GM12878 (cell line): ENCODE results near the gene MAP3K6.

Source experiments
- EZH2 ChIP-seq: IDR thresholded peaks from 2 replicates; pipeline ENCODE4 v1.6.1; 2012; ENCODE audit warnings: low read depth, mild to moderate bottlenecking, control low read depth, inconsistent platforms, low read length, borderline replicate concordance; ENCODE audit not compliant: control insufficient read depth
- GABPA ChIP-seq: IDR thresholded peaks from 2 replicates; pipeline ENCODE4 v1.6.1; 2014; ENCODE audit warnings: antibody characterized with exemption, low read depth, mild to moderate bottlenecking, inconsistent platforms
- RELA ChIP-seq: fragments of 450-650 bp; IDR thresholded peaks from 2 replicates; pipeline ENCODE4 v1.8.0; 2014; ENCODE audit warnings: borderline replicate concordance; ENCODE audit not compliant: partially characterized antibody
- SIN3A ChIP-seq: IDR thresholded peaks from 2 replicates; pipeline ENCODE4 v1.6.1; 2012; ENCODE audit warnings: low read depth, low read length, improper control_type of control experiment
- SPI1 ChIP-seq: IDR thresholded peaks from 2 replicates; pipeline ENCODE4 v1.6.1; 2011; ENCODE audit warnings: low read depth, mild to moderate bottlenecking, low read length, moderate library complexity, borderline replicate concordance; ENCODE audit not compliant: insufficient read depth
- SREBF1 ChIP-seq: IDR thresholded peaks from 2 replicates; pipeline ENCODE4 v1.6.1; 2012; ENCODE audit warnings: mild to moderate bottlenecking, low read length
- TARDBP ChIP-seq: IDR thresholded peaks from 2 replicates; pipeline ENCODE4 v1.6.1; 2016; ENCODE audit warnings: borderline replicate concordance
- ZZZ3 ChIP-seq: IDR thresholded peaks from 2 replicates; pipeline ENCODE4 v1.6.1; 2011; ENCODE audit warnings: low read depth; ENCODE audit not compliant: control insufficient read depth, insufficient read length
- TF ChIP-seq, protein P1 (sequence below): IDR thresholded peaks from 2 replicates; pipeline ENCODE4 v1.6.1; 2012; ENCODE audit warnings: low read depth, low read length, improper control_type of control experiment
- TF ChIP-seq, protein P2 (sequence below): IDR thresholded peaks from 2 replicates; pipeline ENCODE4 v1.6.1; 2011; ENCODE audit warnings: borderline replicate concordance, low read depth, mild to moderate bottlenecking, moderate library complexity, mixed read lengths, low read length; ENCODE audit not compliant: insufficient read depth; ENCODE audit errors: extremely low read length
- TF ChIP-seq, protein P3 (sequence below): IDR thresholded peaks from 2 replicates; pipeline ENCODE4 v1.6.1; 2012; ENCODE audit warnings: low read depth, low read length, improper control_type of control experiment
- TF ChIP-seq, protein P4 (sequence below): IDR thresholded peaks from 2 replicates; pipeline ENCODE4 v1.6.1; 2012; ENCODE audit warnings: low read length, inconsistent platforms

DNA sequence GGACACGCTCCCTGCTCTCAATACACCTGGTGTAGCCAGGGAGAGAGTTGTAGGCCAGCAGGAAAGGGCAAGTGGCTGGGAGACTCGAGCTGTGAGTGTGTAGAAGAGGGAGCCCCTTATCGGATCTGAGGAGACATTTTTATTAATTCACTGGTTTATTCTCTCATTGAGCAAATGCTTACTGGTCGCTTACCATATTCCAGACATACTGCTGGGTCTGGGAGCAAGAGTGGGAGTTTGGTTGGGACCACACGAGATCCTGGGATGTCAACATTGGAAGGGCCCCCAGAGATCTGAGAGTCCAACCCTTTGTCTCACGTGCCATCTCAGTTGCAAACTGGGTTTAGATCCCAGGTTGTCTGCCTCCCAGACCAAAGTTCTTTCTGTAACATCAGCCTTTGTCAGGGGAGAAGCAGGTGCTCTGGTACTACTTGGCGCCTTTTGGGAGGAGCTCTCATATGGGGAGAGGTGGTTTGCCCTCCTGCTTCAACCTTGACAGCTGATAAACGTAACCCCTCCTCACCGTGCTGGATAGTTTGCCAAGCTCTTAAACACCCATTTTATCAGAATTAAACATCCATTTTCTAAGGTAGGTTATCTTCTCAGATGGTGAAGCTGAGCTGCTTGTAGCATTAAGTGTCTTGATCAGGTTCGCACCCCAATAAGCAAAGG, 44.1 kb downstream of the MAP3K6 start:
- TF ChIP-seq SREBF1: no peak
- no peak for TF ChIP-seq GABPA
- TF ChIP-seq ZZZ3: no peak
- TF ChIP-seq, protein P1, sequence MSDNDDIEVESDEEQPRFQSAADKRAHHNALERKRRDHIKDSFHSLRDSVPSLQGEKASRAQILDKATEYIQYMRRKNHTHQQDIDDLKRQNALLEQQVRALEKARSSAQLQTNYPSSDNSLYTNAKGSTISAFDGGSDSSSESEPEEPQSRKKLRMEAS: no peak
- TF ChIP-seq EZH2: no peak
- no peak for TF ChIP-seq SPI1
- TF ChIP-seq, protein P2, sequence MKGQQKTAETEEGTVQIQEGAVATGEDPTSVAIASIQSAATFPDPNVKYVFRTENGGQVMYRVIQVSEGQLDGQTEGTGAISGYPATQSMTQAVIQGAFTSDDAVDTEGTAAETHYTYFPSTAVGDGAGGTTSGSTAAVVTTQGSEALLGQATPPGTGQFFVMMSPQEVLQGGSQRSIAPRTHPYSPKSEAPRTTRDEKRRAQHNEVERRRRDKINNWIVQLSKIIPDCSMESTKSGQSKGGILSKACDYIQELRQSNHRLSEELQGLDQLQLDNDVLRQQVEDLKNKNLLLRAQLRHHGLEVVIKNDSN: no peak
- TF ChIP-seq TARDBP: no peak
- no peak for TF ChIP-seq RELA
- no peak for TF ChIP-seq SIN3A
- TF ChIP-seq, protein P3, sequence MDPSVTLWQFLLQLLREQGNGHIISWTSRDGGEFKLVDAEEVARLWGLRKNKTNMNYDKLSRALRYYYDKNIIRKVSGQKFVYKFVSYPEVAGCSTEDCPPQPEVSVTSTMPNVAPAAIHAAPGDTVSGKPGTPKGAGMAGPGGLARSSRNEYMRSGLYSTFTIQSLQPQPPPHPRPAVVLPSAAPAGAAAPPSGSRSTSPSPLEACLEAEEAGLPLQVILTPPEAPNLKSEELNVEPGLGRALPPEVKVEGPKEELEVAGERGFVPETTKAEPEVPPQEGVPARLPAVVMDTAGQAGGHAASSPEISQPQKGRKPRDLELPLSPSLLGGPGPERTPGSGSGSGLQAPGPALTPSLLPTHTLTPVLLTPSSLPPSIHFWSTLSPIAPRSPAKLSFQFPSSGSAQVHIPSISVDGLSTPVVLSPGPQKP: no peak
- TF ChIP-seq, protein P4, sequence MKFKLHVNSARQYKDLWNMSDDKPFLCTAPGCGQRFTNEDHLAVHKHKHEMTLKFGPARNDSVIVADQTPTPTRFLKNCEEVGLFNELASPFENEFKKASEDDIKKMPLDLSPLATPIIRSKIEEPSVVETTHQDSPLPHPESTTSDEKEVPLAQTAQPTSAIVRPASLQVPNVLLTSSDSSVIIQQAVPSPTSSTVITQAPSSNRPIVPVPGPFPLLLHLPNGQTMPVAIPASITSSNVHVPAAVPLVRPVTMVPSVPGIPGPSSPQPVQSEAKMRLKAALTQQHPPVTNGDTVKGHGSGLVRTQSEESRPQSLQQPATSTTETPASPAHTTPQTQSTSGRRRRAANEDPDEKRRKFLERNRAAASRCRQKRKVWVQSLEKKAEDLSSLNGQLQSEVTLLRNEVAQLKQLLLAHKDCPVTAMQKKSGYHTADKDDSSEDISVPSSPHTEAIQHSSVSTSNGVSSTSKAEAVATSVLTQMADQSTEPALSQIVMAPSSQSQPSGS: no peak
